NOMO-1 treated with DMSO at 0.1 percent for 48 hours (cell line): Measurements from ENCODE around the gene CAMK1G.
A peak's percentile ranks its signal among the peaks of the same experiment; 100 is the strongest.

Source experiments
- DNase-seq: peaks from one replicate; lab custom pipeline; 2025; ENCODE audit not compliant: unreplicated experiment; lab: John Stamatoyannopoulos, UW

The CAMK1G gene

GRCh38 chr1:209583408-209583807, at the start of gene CAMK1G:
Gene CAMK1G, plus strand, starts transcription at chr1:209583714. Its CDS starts 11,270 bp downstream, at chr1:209594984.
- no peak for DNase-seq

DNA sequence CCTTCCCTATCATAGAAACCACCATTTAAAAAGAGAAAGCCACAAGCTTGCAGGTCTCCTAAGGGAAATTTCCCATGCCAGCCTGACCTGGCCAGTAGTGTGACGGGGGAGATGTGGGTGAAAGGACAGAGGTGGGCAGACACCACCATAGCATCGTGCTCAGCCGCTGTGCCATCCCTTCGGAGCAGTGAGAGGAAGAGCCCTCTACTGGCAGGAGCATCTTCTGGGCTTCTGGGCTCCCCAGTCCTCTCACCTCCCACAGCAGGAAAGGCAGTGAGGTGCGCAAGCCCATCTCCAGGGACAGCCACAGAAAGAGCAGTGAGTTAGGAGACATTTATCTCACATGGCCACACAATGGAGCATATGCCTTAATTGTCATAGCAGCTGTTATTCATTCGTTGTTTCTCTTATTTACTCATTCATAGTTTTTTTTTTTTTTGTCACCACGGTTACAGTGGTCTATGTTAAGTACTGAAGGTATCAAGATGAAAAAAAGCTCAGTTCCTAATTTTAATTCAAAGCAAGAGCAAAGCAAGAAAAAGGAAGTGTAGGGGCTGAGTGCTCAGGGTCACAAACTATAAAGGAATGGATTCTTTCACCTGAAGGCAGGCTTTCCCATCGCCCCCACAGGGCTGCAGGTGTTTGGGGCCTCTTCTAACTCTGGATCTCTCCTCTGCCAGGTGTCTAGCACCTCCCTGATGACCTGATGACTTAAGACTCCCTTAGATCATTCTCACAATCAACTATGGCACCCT, 48.8 kb upstream of the CAMK1G start:
- peak; percentile 9 for DNase-seq

DNA sequence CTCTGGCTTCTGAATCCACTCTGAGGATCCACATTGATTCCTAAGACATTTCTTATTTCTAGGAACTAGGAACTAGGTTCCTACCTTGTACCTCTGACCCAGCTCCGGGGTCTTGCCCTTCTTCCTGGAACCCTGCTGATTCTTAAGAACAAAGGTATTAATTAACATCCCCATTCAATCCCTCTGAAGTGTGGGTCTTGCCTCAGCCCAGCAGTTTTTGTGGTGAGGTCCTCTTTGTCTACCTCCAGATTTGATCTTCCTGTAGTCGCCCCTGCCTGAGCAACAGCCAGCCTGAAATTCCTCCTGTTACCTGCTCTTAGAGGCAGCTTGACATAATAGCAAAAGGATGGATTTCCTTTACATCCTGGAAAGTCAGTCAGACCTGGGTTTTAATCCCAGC, 46.7 kb upstream of the CAMK1G start:
- no peak for DNase-seq

- no peak for DNase-seq
These were observed 46.0 kb upstream of the CAMK1G start for GRCh38 chr1:209537336-209538114.

DNA sequence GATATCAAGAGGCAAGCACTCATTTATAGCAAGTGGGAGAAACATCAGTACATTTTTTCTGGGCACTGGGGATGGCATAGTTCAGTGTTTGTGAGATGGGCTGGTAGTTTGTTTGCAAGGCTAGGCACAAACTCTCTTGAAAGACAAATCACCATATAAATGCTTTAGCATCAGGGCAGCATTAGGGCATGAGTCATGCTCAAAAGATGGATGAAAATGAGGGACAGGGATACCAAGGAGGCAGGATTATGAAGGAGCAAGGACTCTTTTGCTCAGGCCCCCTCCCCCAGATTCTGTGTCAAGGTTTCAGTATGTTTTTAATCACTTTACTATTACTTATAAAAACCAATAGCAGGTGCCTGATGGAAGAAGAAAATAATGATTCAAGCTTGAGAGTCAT, 43.9 kb upstream of the CAMK1G start:
- no peak for DNase-seq

- DNase-seq, result no peak
These were observed 40.9 kb upstream of the CAMK1G start for GRCh38 chr1:209542585-209542984.

GRCh38 chr1:209544098-209544497, 39.4 kb upstream of the CAMK1G start:
- DNase-seq, result no peak

GRCh38 chr1:209545423-209545822, 38.1 kb upstream of the CAMK1G start:
- DNase-seq, result no peak

GRCh38 chr1:209546390-209547085, 37.0 kb upstream of the CAMK1G start:
- DNase-seq, result no peak

DNA sequence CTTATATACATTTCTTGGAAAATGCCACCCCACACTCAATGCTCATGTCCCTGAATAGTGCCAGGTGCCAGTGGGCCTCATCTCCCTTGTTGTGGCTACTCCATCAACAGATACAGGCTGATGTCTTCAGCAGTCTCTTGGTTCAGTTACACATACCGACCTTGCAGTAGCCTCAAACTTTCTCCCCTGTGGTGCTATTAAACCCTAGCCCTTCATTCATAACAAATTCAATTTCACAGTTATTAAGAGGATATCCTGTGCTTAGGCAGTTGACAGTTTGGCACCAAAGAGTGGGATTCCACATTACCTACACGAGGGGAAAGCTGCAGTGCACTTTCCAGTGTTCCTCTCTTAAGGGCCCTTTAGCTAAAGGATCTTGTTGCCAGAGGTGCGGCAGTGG, 35.9 kb upstream of the CAMK1G start:
- no peak for DNase-seq

- no peak for DNase-seq
These were observed 33.9 kb upstream of the CAMK1G start for GRCh38 chr1:209549443-209550205.

DNA sequence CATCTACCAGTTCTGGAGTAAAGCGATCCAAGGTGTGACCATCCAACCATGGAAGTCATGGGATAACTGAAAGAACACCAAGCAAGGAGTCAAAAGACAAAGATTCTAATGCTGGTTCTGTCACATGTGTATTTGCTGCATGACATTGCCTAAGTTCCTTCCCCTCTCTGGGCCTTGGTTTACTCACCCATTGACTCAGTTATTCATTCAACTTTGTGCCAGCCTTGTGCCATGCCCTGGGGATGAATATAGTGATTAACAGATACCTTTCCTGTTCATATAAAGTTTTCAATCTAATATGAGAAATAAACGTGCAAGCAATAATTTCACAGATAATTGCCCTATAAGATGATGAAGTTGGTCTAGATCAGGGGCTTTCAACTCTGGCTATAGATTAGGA, 33.0 kb upstream of the CAMK1G start:
- DNase-seq, result no peak

- DNase-seq, result no peak
These were observed 30.9 kb upstream of the CAMK1G start for GRCh38 chr1:209552406-209553264.

- no peak for DNase-seq
These were observed 28.5 kb upstream of the CAMK1G start for GRCh38 chr1:209554761-209555611.

- no peak for DNase-seq
These were observed 27.3 kb upstream of the CAMK1G start for GRCh38 chr1:209556162-209556690.

DNA sequence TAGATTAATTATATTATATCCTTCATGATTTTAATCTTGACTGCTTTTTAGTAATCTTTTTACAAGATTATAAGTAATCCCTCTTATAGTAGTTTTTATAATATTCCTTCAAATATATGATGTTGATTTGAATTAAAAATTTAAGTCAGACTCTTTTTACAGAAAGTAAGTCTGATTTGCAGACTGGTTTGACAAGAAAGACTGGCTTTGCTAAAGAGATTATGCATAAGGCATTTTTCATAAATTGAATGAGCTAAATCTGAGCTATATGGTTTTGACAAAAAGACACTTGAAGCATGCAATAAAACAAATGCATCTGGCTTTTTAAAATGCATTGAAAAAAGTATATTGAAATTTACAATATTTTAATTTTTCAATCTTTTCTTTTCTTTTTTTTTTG, 26.3 kb upstream of the CAMK1G start:
- DNase-seq, result no peak

GRCh38 chr1:209560529-209560928, 23.0 kb upstream of the CAMK1G start:
- no peak for DNase-seq

DNA sequence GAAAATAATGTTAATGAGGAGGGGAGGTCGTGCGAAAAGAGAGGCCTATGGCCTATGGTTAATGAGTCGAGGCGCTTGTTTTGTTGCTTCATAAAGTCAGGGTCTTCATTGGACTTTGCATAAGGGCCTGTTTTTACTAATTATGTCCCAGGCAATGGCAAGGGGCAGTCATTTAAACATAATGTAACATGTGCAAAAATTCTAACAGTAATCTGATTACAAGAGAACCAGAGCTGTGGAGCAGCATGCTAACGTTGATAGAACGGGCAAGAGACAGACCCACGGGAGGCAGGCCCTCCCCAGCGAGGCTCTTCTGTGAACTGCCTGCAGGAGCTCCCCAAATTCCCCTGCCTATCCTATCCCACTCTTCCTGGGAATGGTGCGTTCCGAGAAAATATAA, 22.6 kb upstream of the CAMK1G start:
- no peak for DNase-seq

- no peak for DNase-seq
These were observed 22.0 kb upstream of the CAMK1G start for GRCh38 chr1:209561532-209561931.
